Activated CD4-positive, alpha-beta T cell treated with anti-CD3 and anti-CD28 coated beads, Interleukin-2, amount 50 U/mL, for 24 hours (primary cell): ENCODE results near the gene SOX5.
"Not testable (repeated sequence)": the region's sequence is repeated elsewhere in the genome, so short reads cannot be mapped to it uniquely, and the experiment has no call there.

ENCODE experiments used
- DNase-seq, 2 donors: peaks; one replicate each; pipeline ENCODE4 v3.0.0-alpha.2; 2020; ENCODE audit warnings: low read depth in 1 of 2, low spot score in 1 of 2

Gene SOX5

GRCh38 chr12:23843958-23844357 is 105.5 kb downstream of the SOX5 start:
- DNase-seq, result no peak

- DNase-seq, result no peak
Measured at GRCh38 chr12:23834076-23834475, 115.4 kb downstream of the SOX5 start.

- no peak for DNase-seq
Measured at GRCh38 chr12:23831739-23832138, 117.7 kb downstream of the SOX5 start.

GRCh38 chr12:23830210-23830609 is 119.3 kb downstream of the SOX5 start:
- no peak for DNase-seq

GRCh38 chr12:23827353-23827752 is 122.1 kb downstream of the SOX5 start:
- no peak for DNase-seq

GRCh38 chr12:23825124-23825523 is 124.3 kb downstream of the SOX5 start:
- not testable (repeated sequence) for DNase-seq

GRCh38 chr12:23824358-23824757 is 125.1 kb downstream of the SOX5 start:
- DNase-seq, result no peak

- not testable (repeated sequence) for DNase-seq
Measured at GRCh38 chr12:23822883-23823282, 126.6 kb downstream of the SOX5 start.

GRCh38 chr12:23817345-23817744 is 132.1 kb downstream of the SOX5 start:
- no peak for DNase-seq

GRCh38 chr12:23816394-23816851 is 133.0 kb downstream of the SOX5 start:
- no peak for DNase-seq

GRCh38 chr12:23815810-23816209 is 133.7 kb downstream of the SOX5 start:
- no peak for DNase-seq

- DNase-seq, result no peak
Measured at GRCh38 chr12:23813206-23813605, 136.3 kb downstream of the SOX5 start.

GRCh38 chr12:23810329-23810902 is 139.1 kb downstream of the SOX5 start:
- DNase-seq, result no peak

GRCh38 chr12:23803540-23803939 is 145.9 kb downstream of the SOX5 start:
- no peak for DNase-seq

GRCh38 chr12:23795494-23795893 is 154.0 kb downstream of the SOX5 start:
- DNase-seq, result no peak

GRCh38 chr12:23781118-23781517 is 168.4 kb downstream of the SOX5 start:
- no peak for DNase-seq

- DNase-seq, result no peak
Measured at GRCh38 chr12:23775208-23775607, 174.3 kb downstream of the SOX5 start.

GRCh38 chr12:23771240-23771949 is 178.1 kb downstream of the SOX5 start:
- no peak for DNase-seq

- DNase-seq, result no peak
Measured at GRCh38 chr12:23770202-23770938, 179.1 kb downstream of the SOX5 start.

GRCh38 chr12:23767834-23768233 is 181.6 kb downstream of the SOX5 start:
- DNase-seq, result no peak

- DNase-seq, result no peak
Measured at GRCh38 chr12:23763724-23764123, 185.7 kb downstream of the SOX5 start.

- no peak for DNase-seq
Measured at GRCh38 chr12:23760495-23760894, 189.0 kb downstream of the SOX5 start.
